ENCODE data around the gene RTL1. TPM values are rescaled to one million over a fixed set of nuclear protein-coding genes. Genes with fewer than 3 reads are reported as not detected.
A peak's percentile ranks its signal among the peaks of the same experiment; 100 is the strongest.

Gene RTL1
- total RNA-seq, 1 experiment from 2014 or later, result not detected

GRCh38 chr14:100834082-100834793 is 69.3 kb downstream of the RTL1 start:
- Histone ChIP-seq H3K4me2 (ENCODE audit: insufficient read depth, insufficient read length, low read length) (no peak overlapping the region), H4K8ac (replicated peaks; ENCODE audit: insufficient read length, low read depth, low read length) (no peak overlapping the region), H2AK5ac (ENCODE audit: insufficient read length, low read length) (no peak overlapping the region), H4K20me1 (ENCODE audit: control insufficient read depth, insufficient read depth, insufficient read length) (no peaks in the 10 kb centered on the region), H4K91ac (ENCODE audit: insufficient read length, low read depth, low read length) (no peak overlapping the region), H3K14ac (ENCODE audit: insufficient read depth, low read length) (no peak overlapping the region), H3K27ac (ENCODE audit: insufficient read length, low read depth, low read length) (no peak overlapping the region), H3K23me2 (ENCODE audit: insufficient read length, low read depth, low read length, poor library complexity, severe bottlenecking) (no peaks in the 10 kb centered on the region), H2BK12ac (ENCODE audit: insufficient read length, low read depth, low read length) (no peak overlapping the region), H3K56ac (ENCODE audit: insufficient read length, low read depth, low read length) (no peak overlapping the region), H3K27me3 (ENCODE audit: insufficient read depth, low read length) (no peaks in the 10 kb centered on the region), H2BK15ac (ENCODE audit: low read depth, low read length) (no peak overlapping the region), H3K23ac (ENCODE audit: insufficient read length, low read depth, low read length) (no peak overlapping the region), H2BK5ac (ENCODE audit: insufficient read length, low read length) (no peak overlapping the region), H3K79me2 (ENCODE audit: insufficient read depth, low read length) (no peaks in the 10 kb centered on the region), H3K4me1 (ENCODE audit: insufficient read depth, low read length) (peaks cover 8% of the 10 kb centered on the region; the same call in 1 of the 2 replicates), H2BK120ac (ENCODE audit: low read depth, low read length, poor library complexity, severe bottlenecking) (no peak overlapping the region), H3K4ac (ENCODE audit: low read depth, low read length) (no peak overlapping the region), H2BK20ac (ENCODE audit: low read depth, low read length, poor library complexity, severe bottlenecking) (no peak overlapping the region), H3K18ac (ENCODE audit: insufficient read length, low read depth, low read length) (no peak overlapping the region), H3T11ph (ENCODE audit: low read length) (no peak overlapping the region), H3K79me1 (ENCODE audit: insufficient read depth, low read depth, low read length, poor library complexity, severe bottlenecking) (no peaks in the 10 kb centered on the region), H2AFZ (ENCODE audit: low read length) (no peak overlapping the region), H3K9me3 (ENCODE audit: control insufficient read depth, low read depth, low read length) (no peaks in the 10 kb centered on the region), H3K9ac (ENCODE audit: extremely low read depth, insufficient read length, low read length) (no peak overlapping the region), H4K5ac (ENCODE audit: insufficient read length, low read depth, low read length) (no peak overlapping the region)
- Mint-ChIP-seq H3K36me3 (ENCODE audit: insufficient read depth in 1 of 3, low read depth in 3 of 3) (0 out of 7 replicates have a peak, but pooled peaks cover 0 to under 1% (median 0%) of the 10 kb centered on the region in 3 experiments), H3K4me3 (no peak overlapping the region), H3K27me3 (ENCODE audit: low read depth) (peaks cover 8% of the 10 kb centered on the region), H3K27ac (peak overlapping the region in 1 of 3 experiments; percentile 89; a peak in 1 of 7 replicates), H3K9me3 (peaks cover 2 to 3% of the 10 kb centered on the region in 2 experiments; a peak in 3 of 5 replicates), H3K4me1 (peaks cover 54 to 70% of the 10 kb centered on the region in 2 experiments)
- WGBS (ENCODE audit: extremely low coverage, insufficient read length, low lambda C conversion rate), result no CpG with 5 or more reads among the region's 15 CpGs
- no peak for DNase-seq
- TF ChIP-seq, protein P1, sequence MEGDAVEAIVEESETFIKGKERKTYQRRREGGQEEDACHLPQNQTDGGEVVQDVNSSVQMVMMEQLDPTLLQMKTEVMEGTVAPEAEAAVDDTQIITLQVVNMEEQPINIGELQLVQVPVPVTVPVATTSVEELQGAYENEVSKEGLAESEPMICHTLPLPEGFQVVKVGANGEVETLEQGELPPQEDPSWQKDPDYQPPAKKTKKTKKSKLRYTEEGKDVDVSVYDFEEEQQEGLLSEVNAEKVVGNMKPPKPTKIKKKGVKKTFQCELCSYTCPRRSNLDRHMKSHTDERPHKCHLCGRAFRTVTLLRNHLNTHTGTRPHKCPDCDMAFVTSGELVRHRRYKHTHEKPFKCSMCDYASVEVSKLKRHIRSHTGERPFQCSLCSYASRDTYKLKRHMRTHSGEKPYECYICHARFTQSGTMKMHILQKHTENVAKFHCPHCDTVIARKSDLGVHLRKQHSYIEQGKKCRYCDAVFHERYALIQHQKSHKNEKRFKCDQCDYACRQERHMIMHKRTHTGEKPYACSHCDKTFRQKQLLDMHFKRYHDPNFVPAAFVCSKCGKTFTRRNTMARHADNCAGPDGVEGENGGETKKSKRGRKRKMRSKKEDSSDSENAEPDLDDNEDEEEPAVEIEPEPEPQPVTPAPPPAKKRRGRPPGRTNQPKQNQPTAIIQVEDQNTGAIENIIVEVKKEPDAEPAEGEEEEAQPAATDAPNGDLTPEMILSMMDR (conservative IDR thresholded peaks at IDR 0.05), result no peak

Data from H9 (cell line).